ENCODE measurements around the gene PHF21B.

Gene PHF21B

GRCh38 chr22:44892803-44893730, 116.7 kb downstream of the PHF21B start:
- no peaks in the 10 kb centered on the region for H3K4me1 ChIP-seq (ENCODE audit: insufficient read depth, poor library complexity, severe bottlenecking)
- no peaks in the 10 kb centered on the region for H3K9me3 ChIP-seq (ENCODE audit: severe bottlenecking)
- DNase-seq (ENCODE audit: low spot score), result no peak
- ATAC-seq (ENCODE audit: low read depth), result no peak
- no peaks in the 10 kb centered on the region for H3K27me3 ChIP-seq (ENCODE audit: insufficient read depth, poor library complexity, severe bottlenecking)
- H3K4me3 ChIP-seq (ENCODE audit: severe bottlenecking), result no peak overlapping the region
- no peak overlapping the region for H3K27ac ChIP-seq (ENCODE audit: poor library complexity, severe bottlenecking)
- TF ChIP-seq CTCF (IDR thresholded peaks at IDR 0.05; ENCODE audit: poor library complexity, severe bottlenecking), result no peak
- H3K36me3 ChIP-seq (ENCODE audit: low read depth), result no peaks in the 10 kb centered on the region

GRCh38 chr22:44892243-44892642, 117.6 kb downstream of the PHF21B start:
- Histone ChIP-seq H3K36me3 (ENCODE audit: low read depth) (no peaks in the 10 kb centered on the region), H3K9me3 (ENCODE audit: severe bottlenecking) (no peaks in the 10 kb centered on the region), H3K27me3 (ENCODE audit: insufficient read depth, poor library complexity, severe bottlenecking) (no peaks in the 10 kb centered on the region), H3K4me3 (ENCODE audit: severe bottlenecking) (no peak overlapping the region), H3K27ac (ENCODE audit: poor library complexity, severe bottlenecking) (no peak overlapping the region), H3K4me1 (ENCODE audit: insufficient read depth, poor library complexity, severe bottlenecking) (no peaks in the 10 kb centered on the region)
- no peak for TF ChIP-seq CTCF (IDR thresholded peaks at IDR 0.05; ENCODE audit: poor library complexity, severe bottlenecking)
- DNase-seq (ENCODE audit: low spot score) (no peak), ATAC-seq (ENCODE audit: low read depth) (no peak)

GRCh38 chr22:44891791-44892190, 118.0 kb downstream of the PHF21B start:
- no peaks in the 10 kb centered on the region for H3K9me3 ChIP-seq (ENCODE audit: severe bottlenecking)
- H3K27me3 ChIP-seq (ENCODE audit: insufficient read depth, poor library complexity, severe bottlenecking), result no peaks in the 10 kb centered on the region
- H3K36me3 ChIP-seq (ENCODE audit: low read depth), result no peaks in the 10 kb centered on the region
- no peak overlapping the region for H3K4me3 ChIP-seq (ENCODE audit: severe bottlenecking)
- ATAC-seq (ENCODE audit: low read depth) (no peak), DNase-seq (ENCODE audit: low spot score) (no peak)
- H3K27ac ChIP-seq (ENCODE audit: poor library complexity, severe bottlenecking), result no peak overlapping the region
- TF ChIP-seq CTCF (IDR thresholded peaks at IDR 0.05; ENCODE audit: poor library complexity, severe bottlenecking), result no peak
- H3K4me1 ChIP-seq (ENCODE audit: insufficient read depth, poor library complexity, severe bottlenecking), result no peaks in the 10 kb centered on the region

GRCh38 chr22:44891293-44891747, 118.5 kb downstream of the PHF21B start:
- no peak for DNase-seq (ENCODE audit: low spot score)

More at GRCh38 chr22:44891293-44891747, 118.5 kb downstream of the PHF21B start:
- TF ChIP-seq CTCF (IDR thresholded peaks at IDR 0.05; ENCODE audit: poor library complexity, severe bottlenecking), result no peak
- ATAC-seq (ENCODE audit: low read depth), result no peak
- no peaks in the 10 kb centered on the region for H3K9me3 ChIP-seq (ENCODE audit: severe bottlenecking)
- no peaks in the 10 kb centered on the region for H3K36me3 ChIP-seq (ENCODE audit: low read depth)
- H3K4me3 ChIP-seq (ENCODE audit: severe bottlenecking), result no peak overlapping the region
- no peaks in the 10 kb centered on the region for H3K4me1 ChIP-seq (ENCODE audit: insufficient read depth, poor library complexity, severe bottlenecking)
- H3K27ac ChIP-seq (ENCODE audit: poor library complexity, severe bottlenecking), result no peak overlapping the region
- H3K27me3 ChIP-seq (ENCODE audit: insufficient read depth, poor library complexity, severe bottlenecking), result no peaks in the 10 kb centered on the region
